K562 (cell line): Measurements from ENCODE around the gene RPL22. TPM values are rescaled to one million over a fixed set of nuclear protein-coding genes. Genes with fewer than 3 reads are reported as not detected.

ENCODE experiments used
- AFF4 ChIP-seq: sonication (generic); formaldehyde crosslinking; IDR thresholded peaks from 2 replicates; pipeline ENCODE4 v1.8.0; 2023; ENCODE audit warnings: mild to moderate bottlenecking, missing genetic modification reagents
- ARID4B ChIP-seq: sonication (generic); formaldehyde crosslinking; IDR thresholded peaks from 2 replicates; pipeline ENCODE4 v1.8.0; 2022; ENCODE audit warnings: mild to moderate bottlenecking, missing genetic modification reagents
- ATF4 ChIP-seq: fragments of 450-650 bp; formaldehyde crosslinking; IDR thresholded peaks from 2 replicates; pipeline ENCODE4 v1.4.0; 2022; ENCODE audit warnings: mild to moderate bottlenecking, moderate library complexity
- BHLHE40 ChIP-seq: IDR thresholded peaks from 2 replicates; pipeline ENCODE4 v1.6.1; 2011; ENCODE audit warnings: low read length, improper control_type of control experiment
- CTBP1 ChIP-seq: fragments of 450-650 bp; IDR thresholded peaks from 2 replicates; pipeline ENCODE4 v1.6.1; 2016; ENCODE audit warnings: borderline replicate concordance
- FOXM1 ChIP-seq, 2 experiments: fragments of 450-650 bp in 1 of 2; sonication (generic) in 1 of 2; formaldehyde crosslinking in 1 of 2; IDR thresholded peaks; 2 replicates each; pipeline versions ENCODE4 v1.6.1 to v1.9.0; 2017 to 2022; ENCODE audit warnings: low read depth in 2 of 2, mild to moderate bottlenecking in 2 of 2, missing genetic modification reagents in 1 of 2, moderate library complexity in 1 of 2
- ID3 ChIP-seq, 2 experiments: fragments of 250-450 bp in 1 of 2; fragments of 450-650 bp in 1 of 2; sonication (Bioruptor Pico) in 1 of 2; IDR thresholded peaks; 2 replicates each; pipeline versions ENCODE4 v1.6.1 to v1.8.0; 2016 to 2021; ENCODE audit warnings: mild to moderate bottlenecking in 2 of 2, moderate library complexity in 2 of 2, missing compliant biosample characterization in 1 of 2, missing genetic modification characterization in 1 of 2
- L3MBTL2 ChIP-seq: fragments of 450-650 bp; IDR thresholded peaks from 2 replicates; pipeline ENCODE4 v1.6.1; 2016; ENCODE audit warnings: mild to moderate bottlenecking, moderate library complexity
- MXI1 ChIP-seq: IDR thresholded peaks from 2 replicates; pipeline ENCODE4 v1.6.1; 2011; ENCODE audit warnings: low read depth, mild to moderate bottlenecking, improper control_type of control experiment, low read length
- RBFOX2 ChIP-seq: fragments of 200-400 bp; formaldehyde crosslinking; IDR thresholded peaks from 2 replicates; pipeline ENCODE4 v1.6.1; 2017; ENCODE audit warnings: low read depth, mild to moderate bottlenecking, low read length, moderate library complexity
- RNF2 ChIP-seq: sonication (generic); IDR thresholded peaks from 2 replicates; pipeline ENCODE4 v1.6.1; 2016
- ZNF263 ChIP-seq: sonication (generic); formaldehyde crosslinking; IDR thresholded peaks from 2 replicates; pipeline ENCODE4 v1.8.0; 2022; ENCODE audit warnings: mild to moderate bottlenecking, missing genetic modification reagents, borderline replicate concordance
- ZNF780A ChIP-seq: fragments of 250-450 bp; sonication (Bioruptor Pico); IDR thresholded peaks from 2 replicates; pipeline ENCODE4 v1.5.0; 2021; ENCODE audit warnings: mild to moderate bottlenecking
- polyA plus RNA-seq, 8 experiments: library from polyadenylated mRNA; depleted of rRNA in 4 of 8; stranded (reverse) in 5 of 8; unstranded in 3 of 8; fragments of >200 nt; fragmentation: Nextera tagmentation in 2 of 8; fragmentation: Illumina TruSeq in 1 of 8; extraction: Ambion mirVana in 2 of 8; extraction: Trizol in 1 of 8; gene quantifications; 2 replicates each; pipeline versions ENCODE4 v1.2.1 to v1.2.3, GENCODE V29; 2011 to 2014; ENCODE audit warnings: inconsistent platforms in 1 of 8, missing spikeins in 1 of 8
- total RNA-seq, 7 experiments: library from RNA; depleted of rRNA in 6 of 7; stranded (reverse); fragments of >200 nt in 6 of 7; fragmentation: Illumina TruSeq in 2 of 7; extraction: Trizol in 2 of 7; gene quantifications; 2 replicates each; pipeline versions ENCODE4 v1.2.1 to v1.2.3, GENCODE V29; 2011 to 2021; ENCODE audit warnings: low replicate concordance in 1 of 7

The RPL22 gene
- total and polyA plus RNA-seq, 9 of the 15 experiments (the other 6 are each of a cell fraction or from before 2014, with no cell fraction given), result 467 to 1,165 (median 607) TPM

GRCh38 chr1:6208723-6209660 is 9.6 kb upstream of the RPL22 start (continued):
- TF ChIP-seq AFF4 (CRISPR knock-in tag), result no peak
- peak; percentile 79 for TF ChIP-seq L3MBTL2
- no peak for TF ChIP-seq ZNF780A (CRISPR knock-in tag)
- peak; percentile 78 for TF ChIP-seq RBFOX2
- peak; percentile 53; the same call in 1 of the 2 replicates for TF ChIP-seq RNF2
- TF ChIP-seq CTBP1, result peak; percentile 48
- TF ChIP-seq FOXM1 (IDR thresholded peaks at IDR 0.05; ENCODE audit: low read depth), result no peak
- TF ChIP-seq FOXM1 (CRISPR knock-in tag; IDR thresholded peaks at IDR 0.05; ENCODE audit: low read depth), result no peak
- TF ChIP-seq ZNF263 (CRISPR knock-in tag), result peak; percentile 48; the same call in 1 of the 2 replicates
- TF ChIP-seq ARID4B (CRISPR knock-in tag), result peak; percentile 73
- peak; percentile 87 for TF ChIP-seq BHLHE40
- TF ChIP-seq MXI1, result 0 out of 2 replicates have a peak, but pooled peaks have one; percentile 37
- TF ChIP-seq ATF4, result no peak
- TF ChIP-seq ID3 (CRISPR knock-in tag; IDR thresholded peaks at IDR 0.05), result no peak
- TF ChIP-seq ID3 (tag; IDR thresholded peaks at IDR 0.05), result 0 out of 2 replicates have a peak, but pooled peaks have one; percentile 55
